GM18526 (cell line): ENCODE data around the gene PRKCZ.

Source experiments
- POLR2A ChIP-seq: IDR thresholded peaks from 3 replicates; pipeline ENCODE4 v1.6.1; 2011; ENCODE audit not compliant: insufficient read length; ENCODE audit errors: extremely low read depth

Gene PRKCZ

GRCh38 chr1:2132222-2133038 lies 82.2 kb downstream of the PRKCZ start:
- TF ChIP-seq POLR2A = no peak

GRCh38 chr1:2133039-2133878 lies 83.0 kb downstream of the PRKCZ start:
- TF ChIP-seq POLR2A = no peak

- no peak for TF ChIP-seq POLR2A
Observed at GRCh38 chr1:2133879-2134215, 83.6 kb downstream of the PRKCZ start.

GRCh38 chr1:2134266-2134620 lies 84.0 kb downstream of the PRKCZ start:
- no peak for TF ChIP-seq POLR2A

GRCh38 chr1:2134621-2135307 lies 84.6 kb downstream of the PRKCZ start:
- no peak for TF ChIP-seq POLR2A

- TF ChIP-seq POLR2A = no peak
Observed at GRCh38 chr1:2135441-2135841, 85.2 kb downstream of the PRKCZ start.

- no peak for TF ChIP-seq POLR2A
Observed at GRCh38 chr1:2135941-2136340, 85.7 kb downstream of the PRKCZ start.

- TF ChIP-seq POLR2A = no peak
Observed at GRCh38 chr1:2136386-2137235, 86.4 kb downstream of the PRKCZ start.

GRCh38 chr1:2137257-2138121 lies 87.3 kb downstream of the PRKCZ start:
- TF ChIP-seq POLR2A = no peak

- TF ChIP-seq POLR2A = no peak
Observed at GRCh38 chr1:2141025-2141424, 90.8 kb downstream of the PRKCZ start.

GRCh38 chr1:2143814-2144500 lies 93.7 kb downstream of the PRKCZ start:
- TF ChIP-seq POLR2A = no peak

- TF ChIP-seq POLR2A = no peak
Observed at GRCh38 chr1:2144501-2145090, 94.4 kb downstream of the PRKCZ start.
